GM13976 (cell line): ENCODE data around the gene SELP.

Source experiments
- DNase-seq: peaks from one replicate; pipeline ENCODE4 v3.0.0; 2012; ENCODE audit warnings: low spot score
- CTCF ChIP-seq: IDR thresholded peaks from 2 replicates; pipeline ENCODE4 v1.5.1; 2012; ENCODE audit warnings: borderline replicate concordance, mild to moderate bottlenecking; ENCODE audit not compliant: insufficient read depth; ENCODE audit errors: extremely low read depth, missing control alignments, control extremely low read depth
- in situ Hi-C: fragments of 300-500 bp; cut with MboI; formaldehyde crosslinking; loops from one replicate; pipeline ENCODE4 v1.12.0; 2022; ENCODE audit warnings: low sequenced_read_pairs, mixed read lengths, inconsistent platforms; ENCODE audit not compliant: unreplicated experiment

Gene SELP

GRCh38 chr1:169570172-169570574, 59.8 kb downstream of the SELP start:
- in situ Hi-C loops, result no loop called here
- TF ChIP-seq CTCF, result no peak
- DNase-seq, result no peak

- TF ChIP-seq CTCF, result no peak
- no peak for DNase-seq
- in situ Hi-C loops, result no loop called here
Measured at GRCh38 chr1:169568497-169568896, 61.4 kb downstream of the SELP start.

- no peak for TF ChIP-seq CTCF
- no peak for DNase-seq
- in situ Hi-C loops, result no loop called here
Measured at GRCh38 chr1:169565335-169566271, 64.3 kb downstream of the SELP start.

GRCh38 chr1:169563650-169564049, 66.3 kb downstream of the SELP start:
- no peak for DNase-seq
- no peak for TF ChIP-seq CTCF
- in situ Hi-C loops, result no loop called here

- DNase-seq, result no peak
- in situ Hi-C loops, result no loop called here
- TF ChIP-seq CTCF, result no peak
Measured at GRCh38 chr1:169563019-169563615, 66.8 kb downstream of the SELP start.

- in situ Hi-C loops, result no loop called here
- DNase-seq, result no peak
- no peak for TF ChIP-seq CTCF
Measured at GRCh38 chr1:169561692-169562091, 68.2 kb downstream of the SELP start.
